GM21723 (cell line): ENCODE measurements around the gene PTPN12.
"Not testable (repeated sequence)": the region's sequence is repeated elsewhere in the genome, so short reads cannot be mapped to it uniquely, and the experiment has no call there.

Source experiments
- ATAC-seq: cut with Tn5 transposase; IDR thresholded peaks from one replicate; pipeline ENCODE4 v1.9.1; 2021; ENCODE audit warnings: mild to moderate bottlenecking, moderate library complexity; ENCODE audit not compliant: unreplicated experiment

The PTPN12 gene

GRCh38 chr7:77538281-77539212 is 1.5 kb downstream of the PTPN12 start:
- ATAC-seq: no peak

GRCh38 chr7:77540402-77540822 is 3.3 kb downstream of the PTPN12 start:
- ATAC-seq: no peak

- ATAC-seq: not testable (repeated sequence)
These were observed 3.9 kb downstream of the PTPN12 start for GRCh38 chr7:77540993-77541392.

DNA sequence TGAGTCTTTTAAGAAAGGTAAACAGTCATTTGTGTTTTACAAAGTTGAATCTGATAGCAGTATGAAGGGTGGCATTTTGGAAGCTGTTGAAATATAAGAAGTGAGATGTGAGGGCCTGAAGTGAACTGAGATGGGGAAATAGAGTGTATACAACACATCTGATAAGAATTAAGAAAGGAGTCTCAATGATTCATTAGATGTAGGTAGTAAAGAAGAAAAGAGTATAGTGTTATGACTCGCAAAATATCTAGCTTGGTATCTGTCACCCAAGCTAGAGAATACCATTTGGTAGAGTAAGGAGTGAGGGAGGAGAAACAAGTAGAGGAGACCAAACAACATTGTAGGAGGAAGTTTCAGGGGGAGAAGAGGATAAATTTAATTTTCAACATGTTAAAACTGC is 5.3 kb downstream of the PTPN12 start:
- no peak for ATAC-seq

DNA sequence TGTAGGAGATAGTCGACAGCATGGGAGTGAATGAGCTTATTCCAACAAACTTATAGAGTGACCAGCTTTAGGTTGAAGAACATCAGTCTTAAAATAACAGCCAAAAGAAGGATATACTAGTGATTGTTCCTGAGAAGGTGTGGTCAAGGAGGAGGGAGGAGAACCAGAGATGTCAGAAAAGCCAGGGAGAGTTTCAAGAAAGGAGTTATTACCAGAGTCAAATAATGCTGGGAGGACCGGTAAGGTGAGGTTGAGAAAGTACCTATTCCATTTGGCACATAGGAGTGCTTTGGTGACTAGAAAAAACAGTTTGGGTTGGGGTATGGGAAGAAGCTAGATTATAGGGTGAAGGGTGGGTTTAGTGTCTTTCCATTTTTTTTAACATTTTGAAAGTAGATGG is 5.8 kb downstream of the PTPN12 start:
- ATAC-seq: no peak

GRCh38 chr7:77543910-77544309 is 6.8 kb downstream of the PTPN12 start:
- no peak for ATAC-seq

DNA sequence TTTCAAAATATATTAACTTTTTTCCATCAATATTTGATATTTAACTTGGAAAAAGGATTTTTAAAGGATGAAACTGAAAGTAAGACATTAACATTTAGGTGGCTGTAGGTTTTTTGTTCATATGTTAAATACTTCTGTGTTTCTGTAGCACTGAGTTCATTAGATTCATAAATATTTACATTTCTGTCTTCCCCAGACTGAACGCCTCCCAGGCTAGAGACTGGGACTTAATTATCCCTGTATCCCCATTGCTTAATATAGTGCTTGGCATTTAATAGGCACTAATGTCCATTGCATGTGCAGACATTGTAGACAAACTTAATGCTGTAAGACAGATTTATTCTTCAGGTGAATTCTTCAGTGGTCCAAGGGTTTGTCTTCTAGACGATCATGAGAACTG is 7.4 kb downstream of the PTPN12 start:
- ATAC-seq: no peak

GRCh38 chr7:77548206-77548605 is 11.1 kb downstream of the PTPN12 start:
- no peak for ATAC-seq

GRCh38 chr7:77549106-77549870 is 12.2 kb downstream of the PTPN12 start:
- ATAC-seq: no peak

GRCh38 chr7:77550586-77550985 is 13.5 kb downstream of the PTPN12 start:
- ATAC-seq: no peak

DNA sequence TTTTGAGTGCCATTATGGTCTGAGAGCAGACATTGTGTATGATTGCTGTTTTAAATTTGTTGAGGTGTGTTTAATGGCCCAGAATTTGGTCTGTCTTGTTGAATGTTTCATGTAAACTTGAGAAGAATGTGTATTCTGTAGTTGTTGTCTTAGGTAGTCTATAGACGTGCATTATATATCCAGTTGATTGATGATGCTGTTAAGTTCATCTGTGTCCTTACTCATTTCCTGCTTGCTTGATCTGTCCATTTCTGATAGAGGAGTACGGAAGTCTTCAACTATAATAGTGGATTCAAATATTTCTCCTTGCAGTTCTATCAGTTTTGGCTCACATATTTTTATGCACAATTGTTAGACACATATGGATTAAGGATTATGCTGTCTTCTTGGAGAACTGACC is 16.0 kb downstream of the PTPN12 start:
- ATAC-seq: no peak

GRCh38 chr7:77558284-77558967 is 21.3 kb downstream of the PTPN12 start:
- no peak for ATAC-seq

DNA sequence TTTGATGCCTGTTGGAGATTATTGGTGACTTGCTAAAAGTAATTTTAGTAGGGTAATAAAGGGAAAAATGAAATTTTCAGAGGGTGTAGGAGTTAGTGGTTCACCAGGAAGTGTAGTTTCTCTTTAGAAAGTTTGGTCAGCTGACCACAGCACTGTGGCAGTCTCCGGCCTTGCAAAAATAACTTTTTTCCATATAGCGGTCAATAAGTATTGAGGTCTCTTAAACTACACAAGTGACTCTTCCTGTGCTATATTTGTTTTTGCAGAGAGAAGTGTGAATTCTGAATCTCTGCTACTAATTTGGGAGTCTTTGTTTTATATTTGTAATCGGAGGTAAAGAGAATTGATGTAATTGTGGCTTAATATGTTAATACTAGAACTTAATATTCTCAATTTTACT is 24.3 kb downstream of the PTPN12 start:
- peak; percentile 88 for ATAC-seq

DNA sequence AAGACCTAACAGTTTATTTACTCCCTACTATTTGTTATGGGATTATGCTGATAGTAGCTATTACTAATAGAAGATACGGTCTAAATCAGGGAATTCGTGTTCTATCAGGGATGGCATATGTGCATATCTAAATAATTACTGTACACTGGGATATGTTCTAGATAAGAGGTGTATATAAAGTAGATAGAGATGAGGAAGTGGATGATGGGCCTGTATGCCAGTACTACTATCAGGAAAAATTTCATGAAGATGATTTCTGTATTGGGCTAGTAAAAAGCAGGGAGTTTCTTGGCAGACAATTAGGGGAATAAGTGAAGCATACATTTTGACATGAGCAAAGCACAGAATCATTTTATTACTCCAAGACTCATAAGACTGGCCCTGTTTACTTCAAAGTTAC is 26.2 kb downstream of the PTPN12 start:
- ATAC-seq: no peak

DNA sequence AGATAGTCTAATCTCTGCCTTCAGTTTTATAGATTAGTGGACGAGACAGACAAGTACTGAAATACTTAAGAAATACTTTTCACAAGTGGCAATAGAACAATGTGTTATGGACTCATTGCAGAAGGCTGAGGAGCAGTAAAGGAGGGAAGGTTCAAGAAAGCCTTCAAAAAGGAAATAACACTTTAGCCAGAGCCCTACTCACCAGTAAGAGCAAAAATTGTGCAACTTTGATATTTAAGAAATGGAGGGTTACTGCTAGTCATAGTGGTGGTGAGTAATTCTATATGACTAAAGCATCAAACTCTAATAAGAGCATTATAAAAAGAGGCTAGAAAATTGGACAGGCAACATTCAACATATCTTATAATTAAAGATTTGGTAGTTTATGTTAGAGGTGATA is 28.8 kb downstream of the PTPN12 start:
- ATAC-seq: no peak

DNA sequence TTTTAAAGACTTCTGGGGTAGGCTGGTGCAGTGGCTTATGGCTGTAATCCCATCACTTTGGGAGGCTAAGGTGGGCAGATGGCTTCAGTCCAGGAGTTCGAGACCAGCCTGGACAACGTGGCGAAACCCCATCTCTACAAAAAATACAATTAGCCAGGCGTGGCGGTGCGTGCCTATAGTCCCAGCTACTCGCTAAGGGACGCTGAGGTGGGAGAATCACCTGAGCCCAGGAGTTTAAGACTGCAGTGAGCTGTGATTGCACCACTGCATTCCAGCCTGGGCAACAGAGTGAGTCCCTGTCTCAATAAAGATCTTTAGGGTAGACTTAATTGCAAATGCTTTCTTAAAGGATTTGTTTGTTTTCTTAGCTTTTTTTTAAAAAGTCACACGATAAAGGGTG is 29.3 kb downstream of the PTPN12 start:
- ATAC-seq: no peak

DNA sequence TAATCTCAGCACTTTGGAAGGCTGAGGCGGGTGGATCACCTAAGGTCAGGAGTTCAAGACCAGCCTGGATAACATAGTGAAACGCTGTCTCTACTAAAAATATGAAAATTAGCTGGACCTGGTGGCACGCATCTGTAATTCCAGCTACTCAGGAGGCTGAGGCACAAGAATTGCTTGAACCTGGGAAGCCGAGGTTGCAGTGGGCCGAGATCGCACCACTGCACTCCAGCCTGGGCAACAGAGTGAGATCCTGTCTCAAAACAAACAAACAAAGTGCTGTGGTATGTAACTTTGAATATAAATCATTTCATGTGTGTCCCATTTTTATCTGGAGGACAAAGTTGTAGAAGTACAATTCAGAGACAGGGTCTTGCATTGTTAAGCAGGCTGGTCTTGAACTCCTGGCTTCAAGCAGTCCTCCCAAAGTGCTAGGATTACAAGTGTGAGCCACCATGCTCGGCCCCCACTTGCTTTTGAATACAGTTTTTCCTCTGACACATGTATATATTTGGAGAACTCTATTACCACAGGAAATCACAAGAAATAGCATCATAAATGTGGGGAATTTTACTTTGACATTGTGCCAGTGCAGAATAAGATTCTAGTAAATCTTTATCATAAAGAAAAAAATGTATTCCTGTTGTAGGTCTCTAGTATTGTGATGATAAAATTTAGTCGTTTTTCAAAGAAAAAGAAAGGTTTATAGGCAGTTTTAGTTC is 32.6 kb downstream of the PTPN12 start:
- no peak for ATAC-seq

DNA sequence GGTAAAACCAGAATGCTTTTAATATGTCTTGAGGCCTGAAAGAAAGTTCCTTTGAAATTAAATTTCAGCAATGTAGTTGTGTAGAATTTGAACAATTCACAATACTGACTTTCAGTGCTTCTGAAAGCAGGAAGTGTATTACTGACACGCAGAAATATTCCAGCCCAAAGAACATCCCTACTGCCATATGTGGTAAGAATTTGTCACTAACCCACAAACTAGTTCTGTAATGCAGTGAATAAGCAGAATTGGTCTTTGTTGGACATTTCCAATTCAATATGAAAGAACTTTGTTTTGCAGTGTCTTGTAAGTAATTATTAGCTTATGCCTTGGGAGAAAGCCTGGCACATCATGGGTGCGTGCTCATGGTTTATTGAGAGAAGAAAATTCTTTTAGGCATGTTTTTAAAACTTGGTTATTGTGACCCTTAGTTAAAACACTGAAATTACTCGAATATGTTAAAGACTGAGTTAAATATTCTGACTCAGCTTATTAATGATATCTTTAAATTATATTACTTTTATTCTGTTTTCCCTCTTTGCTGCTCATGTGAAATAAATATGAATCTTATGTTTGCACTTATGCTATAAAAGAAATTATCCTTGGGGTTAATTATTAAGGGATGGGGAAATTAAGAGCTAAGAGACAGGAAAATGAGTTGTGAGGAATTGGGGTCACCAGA is 33.4 kb downstream of the PTPN12 start:
- no peak for ATAC-seq

DNA sequence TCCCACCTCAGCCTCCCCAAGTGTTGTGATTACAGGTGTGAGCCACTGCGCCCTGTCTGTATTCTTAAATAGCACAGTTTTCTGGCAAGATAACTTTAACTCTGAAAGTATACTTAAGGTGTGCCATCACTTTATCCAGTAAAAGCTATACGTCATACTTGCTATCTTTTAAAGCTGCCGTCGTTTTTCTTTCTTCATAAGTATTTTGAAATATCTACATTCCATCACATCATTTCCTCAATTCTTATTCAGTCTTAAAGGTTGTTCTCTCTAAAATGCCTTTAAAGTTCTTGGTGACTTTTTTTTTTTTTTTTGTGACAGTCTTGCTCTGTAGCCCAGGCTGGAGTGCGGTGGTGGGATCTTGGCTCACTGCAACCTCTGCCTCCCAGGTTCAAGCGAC is 34.7 kb downstream of the PTPN12 start:
- no peak for ATAC-seq

- no peak for ATAC-seq
These were observed 38.1 kb downstream of the PTPN12 start for GRCh38 chr7:77575187-77575586.
